Endothelial cell (in vitro differentiated cells): Measurements from ENCODE around the gene CCDC18. TPM values are rescaled to one million over a fixed set of nuclear protein-coding genes. Genes with fewer than 3 reads are reported as not detected.

Experiments used
- DNase-seq: peaks from one replicate; pipeline ENCODE4 v3.0.0; 2021; ENCODE audit warnings: low spot score
- H3K27ac Mint-ChIP-seq: one replicate; pipeline ENCODE4 v1.8.0; 2021; ENCODE audit warnings: mixed read lengths, inconsistent platforms; ENCODE audit not compliant: unreplicated experiment
- H3K27me3 Mint-ChIP-seq: one replicate; pipeline ENCODE4 v1.8.0; 2021; ENCODE audit warnings: mild to moderate bottlenecking, moderate library complexity, mixed read lengths, inconsistent platforms; ENCODE audit not compliant: unreplicated experiment
- H3K36me3 Mint-ChIP-seq: one replicate; pipeline ENCODE4 v1.8.0; 2021; ENCODE audit warnings: mild to moderate bottlenecking, low read depth, mixed read lengths, inconsistent platforms; ENCODE audit not compliant: unreplicated experiment
- H3K4me1 Mint-ChIP-seq: one replicate; pipeline ENCODE4 v1.8.0; 2021; ENCODE audit warnings: mild to moderate bottlenecking, mixed read lengths, inconsistent platforms; ENCODE audit not compliant: unreplicated experiment
- H3K4me3 Mint-ChIP-seq: one replicate; pipeline ENCODE4 v1.8.0; 2021; ENCODE audit warnings: mild to moderate bottlenecking, mixed read lengths, inconsistent platforms; ENCODE audit not compliant: unreplicated experiment
- H3K9me3 Mint-ChIP-seq: one replicate; pipeline ENCODE4 v1.8.0; 2021; ENCODE audit warnings: mixed read lengths, inconsistent platforms; ENCODE audit not compliant: unreplicated experiment
- CTCF ChIP-seq: fragments of 200-600 bp; sonication (generic); IDR thresholded peaks from one replicate; pipeline ENCODE4 v1.5.0; 2021; ENCODE audit warnings: antibody characterized with exemption; ENCODE audit not compliant: unreplicated experiment
- long read RNA-seq: library from polyadenylated mRNA; unstranded; transcript quantifications from one replicate; pipeline ENCODE4 v2.0.0, GENCODE V29; 2020; ENCODE audit not compliant: unreplicated experiment
- total RNA-seq: library from RNA; stranded (reverse); fragmentation: NEBNext Ultra II Directional; extraction: Animal tissue kit (Norgen Biotek cat#: 25700); gene quantifications from one replicate; pipeline ENCODE4 v1.2.1, GENCODE V29; 2021; ENCODE audit not compliant: unreplicated experiment

The CCDC18 gene
- 10.4 TPM for total RNA-seq
- long read RNA-seq, partial matches to known transcripts: 0 of 2 reads
- long read RNA-seq, other reads (novel, unspliced or antisense): 2 of 2 reads

GRCh38 chr1:93180723-93181613 is at the start of gene CCDC18:
CCDC18 (plus strand) TSS chr1:93180724; CDS start chr1:93183362, 2,638 bp downstream.
- Mint-ChIP-seq H3K27ac (peak within 1 kb of the TSS; percentile 98), H3K36me3 (peaks cover 7% of the 10 kb centered on the region), H3K4me1 (peaks cover 27% of the 10 kb centered on the region), H3K4me3 (peak within 1 kb of the TSS; percentile 97), H3K9me3 (no peaks in the 10 kb centered on the region), H3K27me3 (peaks cover 10% of the 10 kb centered on the region)
- peak; percentile 40 for DNase-seq
- TF ChIP-seq CTCF: no peak

GRCh38 chr1:93132638-93133037 is 47.9 kb upstream of the CCDC18 start:
- H3K36me3 Mint-ChIP-seq: peaks cover 5% of the 10 kb centered on the region
- H3K9me3 Mint-ChIP-seq: no peaks in the 10 kb centered on the region
- TF ChIP-seq CTCF: no peak
- no peaks in the 10 kb centered on the region for H3K27me3 Mint-ChIP-seq
- no peak overlapping the region for H3K27ac Mint-ChIP-seq
- H3K4me3 Mint-ChIP-seq: no peak overlapping the region
- no peak for DNase-seq
- no peaks in the 10 kb centered on the region for H3K4me1 Mint-ChIP-seq

- TF ChIP-seq CTCF: no peak
- Mint-ChIP-seq H3K27me3 (no peaks in the 10 kb centered on the region), H3K9me3 (no peaks in the 10 kb centered on the region), H3K4me1 (no peaks in the 10 kb centered on the region), H3K27ac (no peak overlapping the region), H3K36me3 (peaks cover 8% of the 10 kb centered on the region), H3K4me3 (no peak overlapping the region)
- no peak for DNase-seq
Measured at GRCh38 chr1:93136445-93136844, 44.1 kb upstream of the CCDC18 start.

GRCh38 chr1:93137604-93138292 is 42.8 kb upstream of the CCDC18 start:
- H3K36me3 Mint-ChIP-seq: peaks cover 8% of the 10 kb centered on the region
- no peak overlapping the region for H3K4me3 Mint-ChIP-seq
- no peaks in the 10 kb centered on the region for H3K4me1 Mint-ChIP-seq
- H3K9me3 Mint-ChIP-seq: no peaks in the 10 kb centered on the region
- DNase-seq: no peak
- TF ChIP-seq CTCF: no peak
- H3K27me3 Mint-ChIP-seq: no peaks in the 10 kb centered on the region
- H3K27ac Mint-ChIP-seq: no peak overlapping the region
